ENCODE measurements around the gene KRT85.

The KRT85 gene

DNA sequence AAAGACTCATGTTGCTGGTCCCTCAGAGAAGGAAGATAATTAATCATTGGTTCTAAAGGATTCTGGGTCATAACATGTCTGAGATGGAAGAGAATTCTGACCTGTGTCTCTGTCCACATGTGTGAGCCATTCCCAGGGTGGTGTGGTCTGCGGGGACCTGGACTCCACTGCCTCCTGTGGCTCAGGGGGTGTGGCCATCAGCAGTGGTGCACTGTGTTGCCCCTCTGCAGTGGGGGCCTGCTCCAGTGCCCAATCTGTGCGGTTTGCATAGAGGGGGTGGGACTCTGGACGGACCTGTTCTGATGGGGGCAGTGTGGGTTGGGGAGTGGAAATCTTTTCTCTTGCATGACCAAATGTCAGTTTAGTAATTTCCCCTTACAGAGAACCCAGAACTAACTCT, 13.5 kb downstream of the KRT85 start:
- Histone ChIP-seq H2AFZ (ENCODE audit: low read length) (no peak overlapping the region), H3K9me3 (ENCODE audit: insufficient read depth, low read depth, low read length) (no peaks in the 10 kb centered on the region)

DNA sequence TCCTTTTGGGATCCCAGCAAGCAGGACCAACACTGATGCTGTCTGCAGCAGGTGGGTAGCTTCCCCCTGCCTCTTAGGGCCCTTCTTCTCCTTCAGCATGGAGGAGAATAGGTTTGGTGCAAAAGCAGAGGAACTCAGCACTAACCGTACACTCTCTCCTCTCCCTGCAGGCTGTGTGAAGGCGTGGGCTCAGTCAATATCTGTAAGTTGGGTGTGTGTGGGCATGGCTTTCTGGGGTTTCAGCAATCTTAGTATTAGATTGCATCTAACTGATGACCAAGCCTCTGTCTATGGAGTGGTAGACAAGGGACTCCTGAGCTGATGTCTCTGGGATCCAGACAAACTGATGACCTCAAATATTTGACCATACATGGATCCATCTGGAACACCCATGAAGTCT, 14.3 kb downstream of the KRT85 start:
- H3F3A ChIP-seq (ENCODE audit: low read depth) = no peaks in the 10 kb centered on the region
- no peak overlapping the region for H3K9ac ChIP-seq (ENCODE audit: low read depth, low read length, poor library complexity, severe bottlenecking)
- no peaks in the 10 kb centered on the region for H4K20me1 ChIP-seq (ENCODE audit: insufficient read depth, low read length, poor library complexity, severe bottlenecking)
- no peaks in the 10 kb centered on the region for H3K79me2 ChIP-seq (ENCODE audit: insufficient read depth, low read length)
- no peaks in the 10 kb centered on the region for H3K9me3 ChIP-seq (ENCODE audit: insufficient read depth, low read depth, low read length)
- H3K4me2 ChIP-seq (ENCODE audit: low read depth, low read length, poor library complexity, severe bottlenecking) = no peak overlapping the region
- H3K4me3 ChIP-seq (ENCODE audit: low read length, poor library complexity, severe bottlenecking) = no peak overlapping the region
- H3K36me3 ChIP-seq (ENCODE audit: insufficient read depth, low read length) = no peaks in the 10 kb centered on the region
- H3K9me2 ChIP-seq (replicated peaks; ENCODE audit: low read depth, low read length) = no peaks in the 10 kb centered on the region
- peaks cover 52% of the 10 kb centered on the region for H3K4me1 ChIP-seq (ENCODE audit: insufficient read depth, low read length, poor library complexity, severe bottlenecking)
- H3K27me3 ChIP-seq (ENCODE audit: insufficient read depth, low read length, poor library complexity, severe bottlenecking) = no peaks in the 10 kb centered on the region
- no peak overlapping the region for H2AFZ ChIP-seq (ENCODE audit: low read length)
- no peak for TF ChIP-seq EZH2phosphoT487 (IDR thresholded peaks at IDR 0.05; ENCODE audit: borderline replicate concordance)
- TF ChIP-seq, protein P1, sequence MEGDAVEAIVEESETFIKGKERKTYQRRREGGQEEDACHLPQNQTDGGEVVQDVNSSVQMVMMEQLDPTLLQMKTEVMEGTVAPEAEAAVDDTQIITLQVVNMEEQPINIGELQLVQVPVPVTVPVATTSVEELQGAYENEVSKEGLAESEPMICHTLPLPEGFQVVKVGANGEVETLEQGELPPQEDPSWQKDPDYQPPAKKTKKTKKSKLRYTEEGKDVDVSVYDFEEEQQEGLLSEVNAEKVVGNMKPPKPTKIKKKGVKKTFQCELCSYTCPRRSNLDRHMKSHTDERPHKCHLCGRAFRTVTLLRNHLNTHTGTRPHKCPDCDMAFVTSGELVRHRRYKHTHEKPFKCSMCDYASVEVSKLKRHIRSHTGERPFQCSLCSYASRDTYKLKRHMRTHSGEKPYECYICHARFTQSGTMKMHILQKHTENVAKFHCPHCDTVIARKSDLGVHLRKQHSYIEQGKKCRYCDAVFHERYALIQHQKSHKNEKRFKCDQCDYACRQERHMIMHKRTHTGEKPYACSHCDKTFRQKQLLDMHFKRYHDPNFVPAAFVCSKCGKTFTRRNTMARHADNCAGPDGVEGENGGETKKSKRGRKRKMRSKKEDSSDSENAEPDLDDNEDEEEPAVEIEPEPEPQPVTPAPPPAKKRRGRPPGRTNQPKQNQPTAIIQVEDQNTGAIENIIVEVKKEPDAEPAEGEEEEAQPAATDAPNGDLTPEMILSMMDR (conservative IDR thresholded peaks at IDR 0.05; ENCODE audit: low read length) = no peak

More for the DNA sequence above, 13.5 kb downstream of the KRT85 start:
- Histone ChIP-seq H3K79me2 (ENCODE audit: insufficient read depth, low read length) (no peaks in the 10 kb centered on the region), H3K4me3 (ENCODE audit: low read length, poor library complexity, severe bottlenecking) (no peak overlapping the region), H3K36me3 (ENCODE audit: insufficient read depth, low read length) (no peaks in the 10 kb centered on the region), H3K4me2 (ENCODE audit: low read depth, low read length, poor library complexity, severe bottlenecking) (no peak overlapping the region), H3K4me1 (ENCODE audit: insufficient read depth, low read length, poor library complexity, severe bottlenecking) (peaks cover 58% of the 10 kb centered on the region), H3F3A (ENCODE audit: low read depth) (no peaks in the 10 kb centered on the region), H3K9ac (ENCODE audit: low read depth, low read length, poor library complexity, severe bottlenecking) (no peak overlapping the region), H3K27me3 (ENCODE audit: insufficient read depth, low read length, poor library complexity, severe bottlenecking) (no peaks in the 10 kb centered on the region), H4K20me1 (ENCODE audit: insufficient read depth, low read length, poor library complexity, severe bottlenecking) (no peaks in the 10 kb centered on the region), H3K9me2 (replicated peaks; ENCODE audit: low read depth, low read length) (no peaks in the 10 kb centered on the region)
- no peak for TF ChIP-seq EZH2phosphoT487 (IDR thresholded peaks at IDR 0.05; ENCODE audit: borderline replicate concordance)
- TF ChIP-seq, protein P1 (conservative IDR thresholded peaks at IDR 0.05; ENCODE audit: low read length) = no peak

DNA sequence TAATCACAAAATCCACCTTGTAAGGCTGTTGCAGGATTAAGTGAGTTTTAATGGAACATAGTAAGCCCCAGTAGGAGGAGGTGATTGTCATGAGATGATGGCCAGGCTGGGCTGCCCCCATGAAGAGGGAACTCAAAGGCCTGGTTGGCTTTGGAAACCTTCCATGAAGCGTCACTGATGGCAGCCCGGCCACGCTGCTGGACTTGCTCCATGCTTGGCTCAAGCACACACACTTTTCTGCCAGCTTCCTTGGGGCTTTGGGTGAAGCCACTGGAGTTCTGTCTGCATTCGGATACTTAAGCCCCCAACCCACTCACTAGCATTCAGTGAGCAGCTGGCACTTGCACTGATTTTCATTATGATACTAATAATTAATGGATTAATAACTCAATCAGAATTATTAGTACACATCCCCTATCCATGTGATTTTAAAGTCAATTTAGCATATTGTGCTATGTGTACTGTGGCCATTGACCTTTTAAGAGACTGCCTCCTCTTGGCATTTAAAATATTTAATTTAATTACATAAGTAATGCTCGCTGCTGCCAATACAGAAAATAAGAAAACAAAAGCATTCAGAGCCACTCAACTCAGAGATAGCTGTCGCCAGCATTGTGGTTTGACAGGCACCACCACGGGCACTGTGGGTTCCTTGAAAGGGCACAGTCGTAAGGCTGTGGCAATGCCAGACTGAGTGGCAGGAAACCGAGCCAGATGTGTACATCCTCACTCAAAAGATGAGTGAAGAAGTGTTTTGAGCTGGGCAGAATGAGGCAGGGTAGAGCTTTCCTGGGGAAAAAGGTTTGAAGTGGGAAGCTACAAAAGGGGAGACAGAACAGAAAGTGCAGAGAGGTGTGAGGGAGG, 15.9 kb downstream of the KRT85 start:
- no peaks in the 10 kb centered on the region for H3K36me3 ChIP-seq (ENCODE audit: insufficient read depth, low read length)
- no peak for TF ChIP-seq EZH2phosphoT487 (IDR thresholded peaks at IDR 0.05; ENCODE audit: borderline replicate concordance)
- TF ChIP-seq, protein P1 (conservative IDR thresholded peaks at IDR 0.05; ENCODE audit: low read length) = no peak
- H3K9me2 ChIP-seq (replicated peaks; ENCODE audit: low read depth, low read length) = no peaks in the 10 kb centered on the region
- H3K9ac ChIP-seq (ENCODE audit: low read depth, low read length, poor library complexity, severe bottlenecking) = no peak overlapping the region
- H3K79me2 ChIP-seq (ENCODE audit: insufficient read depth, low read length) = no peaks in the 10 kb centered on the region
- no peak overlapping the region for H2AFZ ChIP-seq (ENCODE audit: low read length)
- H3K4me3 ChIP-seq (ENCODE audit: low read length, poor library complexity, severe bottlenecking) = peak overlapping the region; percentile 32
- H3K9me3 ChIP-seq (ENCODE audit: insufficient read depth, low read depth, low read length) = no peaks in the 10 kb centered on the region
- H3K4me2 ChIP-seq (ENCODE audit: low read depth, low read length, poor library complexity, severe bottlenecking) = peak overlapping the region; percentile 56
- no peaks in the 10 kb centered on the region for H3K27me3 ChIP-seq (ENCODE audit: insufficient read depth, low read length, poor library complexity, severe bottlenecking)
- H3F3A ChIP-seq (ENCODE audit: low read depth) = no peaks in the 10 kb centered on the region
- H3K4me1 ChIP-seq (ENCODE audit: insufficient read depth, low read length, poor library complexity, severe bottlenecking) = peaks cover 55% of the 10 kb centered on the region
- no peaks in the 10 kb centered on the region for H4K20me1 ChIP-seq (ENCODE audit: insufficient read depth, low read length, poor library complexity, severe bottlenecking)
